ENCODE measurements around the gene ANXA6.

The ANXA6 gene

DNA sequence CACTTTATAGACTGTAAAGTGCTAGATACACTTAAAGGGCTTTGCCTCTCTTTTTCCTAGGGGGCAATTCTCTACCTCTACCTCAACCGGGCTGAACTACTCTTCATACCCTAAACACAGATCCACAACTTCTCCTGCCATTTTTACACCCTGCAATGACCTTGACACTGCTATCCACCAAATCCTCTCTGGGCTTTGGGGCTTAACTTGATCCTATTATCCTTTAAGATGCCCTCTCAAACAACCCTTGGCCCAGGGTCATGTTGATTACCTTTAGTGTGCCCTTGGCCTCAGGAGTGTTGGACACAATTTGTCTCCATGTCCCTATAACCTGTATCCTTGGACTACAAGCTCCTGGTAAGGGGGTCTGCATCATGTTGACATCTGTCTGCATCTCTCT is 19.5 kb downstream of the ANXA6 start:
- POLR2A ChIA-PET (ENCODE audit: low non-redundant PET), result no interaction called here
- CTCF ChIA-PET, result interaction anchor here (3.4 kb wide), 1 partner anchor 12 kb away, joined by 25 read pairs; no protein-coding TSS in a partner anchor
- DNase-seq (ENCODE audit: low spot score), result no peak
- no peak overlapping the region for H3K27ac ChIP-seq
- TF ChIP-seq, protein P1, sequence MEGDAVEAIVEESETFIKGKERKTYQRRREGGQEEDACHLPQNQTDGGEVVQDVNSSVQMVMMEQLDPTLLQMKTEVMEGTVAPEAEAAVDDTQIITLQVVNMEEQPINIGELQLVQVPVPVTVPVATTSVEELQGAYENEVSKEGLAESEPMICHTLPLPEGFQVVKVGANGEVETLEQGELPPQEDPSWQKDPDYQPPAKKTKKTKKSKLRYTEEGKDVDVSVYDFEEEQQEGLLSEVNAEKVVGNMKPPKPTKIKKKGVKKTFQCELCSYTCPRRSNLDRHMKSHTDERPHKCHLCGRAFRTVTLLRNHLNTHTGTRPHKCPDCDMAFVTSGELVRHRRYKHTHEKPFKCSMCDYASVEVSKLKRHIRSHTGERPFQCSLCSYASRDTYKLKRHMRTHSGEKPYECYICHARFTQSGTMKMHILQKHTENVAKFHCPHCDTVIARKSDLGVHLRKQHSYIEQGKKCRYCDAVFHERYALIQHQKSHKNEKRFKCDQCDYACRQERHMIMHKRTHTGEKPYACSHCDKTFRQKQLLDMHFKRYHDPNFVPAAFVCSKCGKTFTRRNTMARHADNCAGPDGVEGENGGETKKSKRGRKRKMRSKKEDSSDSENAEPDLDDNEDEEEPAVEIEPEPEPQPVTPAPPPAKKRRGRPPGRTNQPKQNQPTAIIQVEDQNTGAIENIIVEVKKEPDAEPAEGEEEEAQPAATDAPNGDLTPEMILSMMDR (conservative IDR thresholded peaks at IDR 0.05; ENCODE audit: low read depth), result no peak

DNA sequence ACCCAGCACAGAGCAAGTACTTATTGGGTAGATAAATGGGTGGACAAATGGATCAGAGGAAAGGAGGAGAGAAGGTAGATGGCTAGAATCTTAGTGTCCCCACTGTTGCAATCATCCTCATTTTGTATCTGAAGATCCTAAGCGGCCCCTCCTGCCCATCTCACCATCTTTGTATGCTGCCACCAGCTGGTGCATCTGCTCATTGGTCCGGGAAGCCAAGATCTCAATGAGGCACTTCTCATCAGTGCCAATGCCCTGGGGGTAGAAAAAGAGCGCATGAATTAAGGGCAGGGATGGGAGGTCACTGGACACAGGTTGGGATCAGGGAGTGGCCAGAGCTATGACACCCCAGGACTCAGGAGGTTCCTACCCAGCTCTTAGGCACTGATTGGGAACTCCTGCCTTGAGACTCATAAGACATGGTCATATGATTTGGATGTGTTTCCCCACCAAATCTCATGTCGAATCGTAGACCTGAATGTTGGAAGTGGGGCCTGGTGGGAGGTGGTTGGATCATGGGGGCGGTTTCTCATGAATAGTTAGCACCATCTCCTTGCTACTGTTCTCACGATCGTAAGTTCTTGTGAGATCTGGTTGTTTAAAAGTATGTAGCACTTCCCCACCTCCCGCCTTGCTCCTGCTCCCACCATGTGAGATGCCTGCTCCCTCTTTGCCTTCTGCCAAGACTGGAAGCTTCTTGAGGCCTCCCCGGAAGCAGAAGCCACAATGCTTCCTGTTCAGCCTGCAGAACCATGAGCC is 20.3 kb downstream of the ANXA6 start:
- ChIA-PET POLR2A (ENCODE audit: low non-redundant PET) (no interaction called here), CTCF (interaction anchor here (0.6 to 3.4 kb wide), 2 partner anchors 11 to 358 kb away, joined by 3 to 25 read pairs; no protein-coding TSS in a partner anchor)
- no peak for DNase-seq (ENCODE audit: low spot score)
- TF ChIP-seq, protein P1 (conservative IDR thresholded peaks at IDR 0.05; ENCODE audit: low read depth), result no peak
- no peak overlapping the region for H3K27ac ChIP-seq

DNA sequence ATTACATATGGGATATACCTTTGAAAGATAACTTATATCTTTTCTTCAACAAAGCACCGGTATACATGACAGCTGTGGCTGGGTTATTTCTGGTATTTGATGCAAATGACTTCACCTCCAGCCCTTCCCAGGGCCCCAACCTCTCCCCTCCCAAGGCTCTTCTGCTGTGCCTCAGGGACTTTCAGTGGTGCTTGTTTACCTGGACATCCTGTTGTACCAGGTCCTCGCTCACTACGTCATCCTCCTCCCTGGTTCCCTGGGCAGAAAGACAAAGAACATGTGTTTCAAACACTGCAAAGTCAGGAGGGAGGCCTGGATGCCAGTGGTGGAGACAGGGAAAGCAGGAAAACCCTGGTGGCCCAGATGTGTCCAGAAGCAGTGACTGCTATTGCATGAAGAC is 23.4 kb downstream of the ANXA6 start:
- ChIA-PET CTCF (no interaction called here), POLR2A (ENCODE audit: low non-redundant PET) (interaction anchor here (0.7 kb wide), 1 partner anchor 297 kb away, joined by 3 read pairs; no protein-coding TSS in a partner anchor)
- DNase-seq (ENCODE audit: low spot score), result no peak
- H3K27ac ChIP-seq, result no peak overlapping the region
- TF ChIP-seq, protein P1 (conservative IDR thresholded peaks at IDR 0.05; ENCODE audit: low read depth), result no peak

DNA sequence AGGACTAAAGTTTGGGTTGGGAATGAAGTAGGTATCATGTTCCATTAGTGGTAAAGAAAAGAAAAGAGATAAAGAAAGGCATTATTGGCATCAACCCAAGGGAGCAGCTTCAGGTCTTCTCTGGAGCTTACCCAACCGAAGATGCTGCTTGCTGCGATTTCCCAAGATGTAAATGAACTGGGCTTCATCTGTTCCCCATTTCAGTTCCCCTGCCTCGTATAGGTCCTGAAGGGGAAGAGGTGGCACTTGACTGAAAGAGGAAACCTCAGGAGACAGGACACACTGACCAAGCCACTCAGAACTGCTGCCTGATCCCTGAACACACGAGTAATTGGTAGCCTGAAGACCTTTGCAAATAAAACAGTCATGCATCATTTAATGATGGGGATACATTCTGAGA is 24.6 kb downstream of the ANXA6 start:
- TF ChIP-seq, protein P1 (conservative IDR thresholded peaks at IDR 0.05; ENCODE audit: low read depth), result no peak
- ChIA-PET POLR2A (ENCODE audit: low non-redundant PET) (no interaction called here), CTCF (no interaction called here)
- DNase-seq (ENCODE audit: low spot score), result no peak
- no peak overlapping the region for H3K27ac ChIP-seq

DNA sequence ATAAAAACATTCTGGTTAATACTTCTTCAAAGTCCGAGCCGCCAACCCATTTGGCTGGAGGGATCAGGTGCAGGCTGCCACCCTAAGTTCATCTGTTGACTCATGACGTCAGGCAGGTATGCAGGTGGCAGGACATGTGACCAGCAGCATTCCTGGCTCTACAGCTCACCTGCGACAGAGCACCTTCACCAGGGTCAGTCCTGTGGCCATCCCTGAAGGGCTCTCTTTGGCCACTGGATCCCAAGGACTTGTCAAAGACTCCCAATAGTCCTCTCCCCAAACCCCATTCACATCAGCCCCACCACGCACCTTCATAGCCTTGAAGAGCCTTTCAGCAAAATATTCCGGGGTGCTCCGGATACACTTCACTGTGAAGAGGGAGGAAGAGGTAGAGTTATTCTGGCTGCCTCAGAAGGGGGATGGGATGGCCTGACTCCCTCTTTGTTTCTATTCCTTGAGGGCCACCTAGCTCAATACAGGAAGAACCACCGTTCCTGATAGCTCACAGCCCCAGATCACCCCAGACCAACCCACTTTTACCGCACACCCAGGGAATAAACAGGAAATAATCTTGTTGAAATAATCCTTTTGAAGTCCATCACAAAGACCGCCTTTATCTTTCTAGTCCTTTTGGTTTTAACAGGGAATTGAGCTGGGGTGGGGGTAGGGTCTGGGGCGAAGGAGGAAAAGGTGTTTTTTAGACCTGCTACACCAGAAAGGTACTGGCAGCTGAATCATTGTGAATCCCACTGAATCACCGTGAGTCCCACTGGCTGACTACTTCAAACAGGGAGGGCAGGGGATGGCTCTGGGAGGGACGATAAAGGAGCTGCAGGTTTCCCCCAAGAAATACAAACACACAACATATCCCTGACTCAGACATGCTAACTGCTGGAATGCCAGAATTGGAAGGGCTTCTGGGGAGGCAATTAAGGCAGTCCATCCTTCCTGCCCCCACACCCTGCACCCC is 26.4 kb downstream of the ANXA6 start:
- H3K27ac ChIP-seq, result no peak overlapping the region
- TF ChIP-seq, protein P1 (conservative IDR thresholded peaks at IDR 0.05; ENCODE audit: low read depth), result no peak
- DNase-seq (ENCODE audit: low spot score), result no peak
- POLR2A ChIA-PET (ENCODE audit: low non-redundant PET), result no interaction called here
- CTCF ChIA-PET, result interaction anchor here (0.6 to 1.0 kb wide), 6 partner anchors 10 to 681 kb away, joined by 3 to 5 read pairs (median 3); no protein-coding TSS in a partner anchor

DNA sequence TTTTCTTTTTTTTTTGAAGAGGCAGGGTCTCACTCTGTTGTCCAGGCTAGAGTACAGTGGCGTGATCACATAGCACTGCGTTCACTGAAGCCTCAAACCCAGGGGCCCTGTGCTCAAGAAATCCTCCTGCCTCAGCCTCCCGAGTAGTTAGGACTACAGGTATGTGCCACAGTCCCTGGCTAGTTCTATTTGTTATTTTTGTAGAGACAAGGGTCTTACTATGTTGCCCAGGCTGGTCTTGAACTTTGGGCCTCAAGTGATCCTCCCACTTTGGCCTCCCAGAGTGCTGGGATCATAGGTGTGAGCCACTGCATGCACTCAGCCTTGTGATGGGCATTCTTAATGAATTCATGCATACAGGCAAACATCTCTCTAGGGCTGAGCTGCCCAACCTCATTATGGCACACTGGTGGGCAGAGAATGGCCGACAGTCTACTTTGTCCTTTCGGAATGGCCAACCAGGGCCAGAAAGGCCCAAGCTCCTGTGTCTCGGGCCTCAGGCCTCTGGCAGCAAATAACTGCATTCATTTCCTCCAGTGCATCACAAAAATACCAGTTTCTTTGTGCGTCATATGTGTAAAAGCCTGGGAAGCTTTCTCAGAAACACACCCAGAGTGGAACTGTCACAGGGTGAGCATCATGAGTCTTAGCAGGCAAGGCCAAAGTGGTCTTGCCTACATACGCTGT is 27.2 kb downstream of the ANXA6 start:
- ChIA-PET CTCF (interaction anchor here (0.7 to 2.0 kb wide), 3 partner anchors 11 to 637 kb away, joined by 3 to 9 read pairs (median 5); no protein-coding TSS in a partner anchor), POLR2A (ENCODE audit: low non-redundant PET) (no interaction called here)
- TF ChIP-seq, protein P1 (conservative IDR thresholded peaks at IDR 0.05; ENCODE audit: low read depth), result no peak
- no peak for DNase-seq (ENCODE audit: low spot score)
- no peak overlapping the region for H3K27ac ChIP-seq

Data from RWPE1 (cell line).